Neural crest cell (in vitro differentiated cells): ENCODE measurements around the gene CAMSAP3. TPM values are rescaled to one million over a fixed set of nuclear protein-coding genes. Genes with fewer than 3 reads are reported as not detected.
A peak's percentile ranks its signal among the peaks of the same experiment; 100 is the strongest.

Experiments used
- DNase-seq: peaks from one replicate; pipeline ENCODE4 v3.0.0; 2021; ENCODE audit warnings: low read depth, mixed read lengths, low spot score
- H3K27ac Mint-ChIP-seq: one replicate; pipeline ENCODE4 v1.8.0; 2021; ENCODE audit warnings: mild to moderate bottlenecking, mixed read lengths; ENCODE audit not compliant: unreplicated experiment
- H3K27me3 Mint-ChIP-seq: 2 replicates; pipeline ENCODE4 v1.8.0; 2021; ENCODE audit warnings: low read depth, mild to moderate bottlenecking, mixed read lengths
- H3K36me3 Mint-ChIP-seq: 2 replicates; pipeline ENCODE4 v1.8.0; 2021; ENCODE audit warnings: low read depth, mild to moderate bottlenecking, mixed read lengths
- H3K4me1 Mint-ChIP-seq: 2 replicates; pipeline ENCODE4 v1.8.0; 2021; ENCODE audit warnings: mixed read lengths
- H3K4me3 Mint-ChIP-seq: one replicate; pipeline ENCODE4 v1.8.0; 2021; ENCODE audit warnings: mild to moderate bottlenecking, mixed read lengths
- H3K9me3 Mint-ChIP-seq: 2 replicates; pipeline ENCODE4 v1.8.0; 2021; ENCODE audit warnings: mixed read lengths
- CTCF ChIP-seq: fragments of 200-600 bp; sonication (generic); conservative IDR thresholded peaks from 2 replicates; pipeline ENCODE4 v1.5.0; 2021; ENCODE audit warnings: antibody characterized with exemption, mild to moderate bottlenecking
- total RNA-seq: library from RNA; stranded (reverse); gene quantifications from 2 replicates; pipeline ENCODE4 v1.2.1, GENCODE V29; 2021

CAMSAP3 gene
- total RNA-seq, 1 donor from 2014 or later, result 13.7 TPM

- Mint-ChIP-seq H3K9me3 (no peaks in the 10 kb centered on the region), H3K27ac (no peak overlapping the region), H3K4me3 (no peak overlapping the region), H3K4me1 (no peaks in the 10 kb centered on the region), H3K27me3 (no peaks in the 10 kb centered on the region), H3K36me3 (peaks cover 6% of the 10 kb centered on the region)
- DNase-seq, result no peak
- TF ChIP-seq CTCF, result no peak
Observed at GRCh38 chr19:7614859-7615741, 19.4 kb downstream of the CAMSAP3 start.

GRCh38 chr19:7617172-7617571 lies 21.5 kb downstream of the CAMSAP3 start:
- H3K9me3 Mint-ChIP-seq, result no peaks in the 10 kb centered on the region
- no peak for DNase-seq
- no peak for TF ChIP-seq CTCF
- H3K4me1 Mint-ChIP-seq, result no peaks in the 10 kb centered on the region
- H3K36me3 Mint-ChIP-seq, result peaks cover 12% of the 10 kb centered on the region
- H3K27ac Mint-ChIP-seq, result no peak overlapping the region
- no peaks in the 10 kb centered on the region for H3K27me3 Mint-ChIP-seq
- no peak overlapping the region for H3K4me3 Mint-ChIP-seq

- no peak for TF ChIP-seq CTCF
- H3K9me3 Mint-ChIP-seq, result no peaks in the 10 kb centered on the region
- no peaks in the 10 kb centered on the region for H3K4me1 Mint-ChIP-seq
- peaks cover 13% of the 10 kb centered on the region for H3K36me3 Mint-ChIP-seq
- H3K27me3 Mint-ChIP-seq, result no peaks in the 10 kb centered on the region
- no peak for DNase-seq
- H3K27ac Mint-ChIP-seq, result no peak overlapping the region
- H3K4me3 Mint-ChIP-seq, result no peak overlapping the region
Observed at GRCh38 chr19:7617735-7618134, 22.1 kb downstream of the CAMSAP3 start.

- Mint-ChIP-seq H3K27me3 (no peaks in the 10 kb centered on the region), H3K4me1 (no peaks in the 10 kb centered on the region), H3K27ac (peak overlapping the region; percentile 58), H3K4me3 (no peak overlapping the region), H3K36me3 (peaks cover 16% of the 10 kb centered on the region), H3K9me3 (no peaks in the 10 kb centered on the region)
- DNase-seq, result no peak
- no peak for TF ChIP-seq CTCF
Observed at GRCh38 chr19:7618348-7618747, 22.7 kb downstream of the CAMSAP3 start.

- H3K36me3 Mint-ChIP-seq, result peaks cover 16% of the 10 kb centered on the region
- no peaks in the 10 kb centered on the region for H3K27me3 Mint-ChIP-seq
- no peak for DNase-seq
- H3K9me3 Mint-ChIP-seq, result no peaks in the 10 kb centered on the region
- H3K4me3 Mint-ChIP-seq, result no peak overlapping the region
- no peak for TF ChIP-seq CTCF
- H3K27ac Mint-ChIP-seq, result no peak overlapping the region
- no peaks in the 10 kb centered on the region for H3K4me1 Mint-ChIP-seq
Observed at GRCh38 chr19:7618771-7619510, 23.3 kb downstream of the CAMSAP3 start.
